ENCODE measurements around the gene RPL39.
"Not testable (repeated sequence)": the region's sequence is repeated elsewhere in the genome, so short reads cannot be mapped to it uniquely, and the experiment has no call there.

RPL39 gene

GRCh38 chrX:119791437-119792231, at the start of gene RPL39:
TSS of gene RPL39 (minus strand) at chrX:119791630. CDS start at chrX:119791576, 54 bp downstream.
- DNase-seq (ENCODE audit: low spot score): peak; percentile 75

- DNase-seq (ENCODE audit: low spot score): no peak
Measured at GRCh38 chrX:119833905-119834304, 42.5 kb upstream of the RPL39 start.

GRCh38 chrX:119828446-119828845, 37.0 kb upstream of the RPL39 start:
- no peak for DNase-seq (ENCODE audit: low spot score)

- DNase-seq (ENCODE audit: low spot score): no peak
Measured at GRCh38 chrX:119826399-119826959, 35.0 kb upstream of the RPL39 start.

GRCh38 chrX:119824221-119824620, 32.8 kb upstream of the RPL39 start:
- DNase-seq (ENCODE audit: low spot score): not testable (repeated sequence)

GRCh38 chrX:119821703-119822102, 30.3 kb upstream of the RPL39 start:
- peak; percentile 50 for DNase-seq (ENCODE audit: low spot score)

GRCh38 chrX:119817130-119817690, 25.8 kb upstream of the RPL39 start:
- DNase-seq (ENCODE audit: low spot score): no peak

- no peak for DNase-seq (ENCODE audit: low spot score)
Measured at GRCh38 chrX:119816300-119816699, 24.9 kb upstream of the RPL39 start.

- no peak for DNase-seq (ENCODE audit: low spot score)
Measured at GRCh38 chrX:119809185-119809666, 17.8 kb upstream of the RPL39 start.

- DNase-seq (ENCODE audit: low spot score): not testable (repeated sequence)
Measured at GRCh38 chrX:119808461-119808860, 17.0 kb upstream of the RPL39 start.

- DNase-seq (ENCODE audit: low spot score): no peak
Measured at GRCh38 chrX:119802546-119802945, 11.1 kb upstream of the RPL39 start.

- no peak for DNase-seq (ENCODE audit: low spot score)
Measured at GRCh38 chrX:119801253-119802221, 10.1 kb upstream of the RPL39 start.

- DNase-seq (ENCODE audit: low spot score): peak; percentile 12
Measured at GRCh38 chrX:119790977-119791436, 423 bp downstream of the RPL39 start.

GRCh38 chrX:119784747-119785446, 6.5 kb downstream of the RPL39 start:
- DNase-seq (ENCODE audit: low spot score): peak; percentile 17

GRCh38 chrX:119783026-119783425, 8.4 kb downstream of the RPL39 start:
- DNase-seq (ENCODE audit: low spot score): no peak

GRCh38 chrX:119778829-119779228, 12.6 kb downstream of the RPL39 start:
- no peak for DNase-seq (ENCODE audit: low spot score)

- DNase-seq (ENCODE audit: low spot score): peak; percentile 5
Measured at GRCh38 chrX:119775517-119776238, 15.8 kb downstream of the RPL39 start.

GRCh38 chrX:119769388-119769787, 22.0 kb downstream of the RPL39 start:
- not testable (repeated sequence) for DNase-seq (ENCODE audit: low spot score)

GRCh38 chrX:119768436-119768835, 23.0 kb downstream of the RPL39 start:
- not testable (repeated sequence) for DNase-seq (ENCODE audit: low spot score)

- DNase-seq (ENCODE audit: low spot score): no peak
Measured at GRCh38 chrX:119763836-119764387, 27.5 kb downstream of the RPL39 start.

All from germinal center (tissue), 1 donor.